Erythroblast (primary cell): Measurements from ENCODE around the gene SLC16A4.

Experiments
- GATA1 ChIP-seq: IDR thresholded peaks from 2 replicates; pipeline ENCODE4 v1.6.1; 2011; ENCODE audit warnings: low read depth, mild to moderate bottlenecking, control low read depth, low read length, moderate library complexity
- POLR2A ChIP-seq: IDR thresholded peaks from 2 replicates; pipeline ENCODE4 v1.6.1; 2011; ENCODE audit warnings: mild to moderate bottlenecking, low read length

GRCh38 chr1:110436635-110437034 is 45.8 kb upstream of the SLC16A4 start:
- TF ChIP-seq POLR2A (no peak), GATA1 (no peak)
